NCI-H2227 (cell line): Measurements from ENCODE around the gene DCLRE1A.

Source experiments
- DNase-seq: peaks from one replicate; lab custom pipeline; 2025; ENCODE audit not compliant: unreplicated experiment; lab: John Stamatoyannopoulos, UW

The DCLRE1A gene

GRCh38 chr10:113801569-113801968 lies 52.3 kb downstream of the DCLRE1A start:
- no peak for DNase-seq

- DNase-seq: no peak
These were observed 62.2 kb downstream of the DCLRE1A start for GRCh38 chr10:113791691-113792090.

- no peak for DNase-seq
These were observed 65.2 kb downstream of the DCLRE1A start for GRCh38 chr10:113788604-113789083.
